LNCAP (cell line): ENCODE results near the gene BCL2.

Source experiments
- CTCF ChIP-seq: fragments of 450-650 bp; IDR thresholded peaks from 2 replicates; pipeline ENCODE4 v1.5.1; 2017; ENCODE audit warnings: mild to moderate bottlenecking

The BCL2 gene

DNA sequence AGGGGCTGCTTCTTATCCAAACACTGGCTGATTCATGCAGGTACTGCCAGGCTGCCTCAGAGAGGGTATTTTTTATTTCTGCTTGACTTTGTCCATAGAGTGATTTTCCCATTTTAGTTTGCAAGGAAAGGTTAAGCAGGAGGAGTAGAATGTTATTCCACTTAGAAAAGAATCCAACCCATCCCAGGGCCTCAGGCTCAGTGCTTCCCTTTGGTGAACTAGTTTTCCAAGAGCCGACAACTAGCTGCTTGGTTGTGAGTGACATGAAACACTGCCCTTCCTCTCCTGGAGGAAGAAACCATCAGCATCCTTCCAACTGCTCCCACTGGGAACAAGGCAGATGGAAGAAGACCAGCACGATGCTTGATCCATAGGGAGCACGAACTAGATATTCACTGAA lies 58.5 kb downstream of the BCL2 start:
- no peak for TF ChIP-seq CTCF

GRCh38 chr18:63260380-63260754 lies 59.2 kb downstream of the BCL2 start:
- TF ChIP-seq CTCF: no peak

- TF ChIP-seq CTCF: no peak
These were observed 59.8 kb downstream of the BCL2 start for GRCh38 chr18:63259567-63260379.

GRCh38 chr18:63258749-63259566 lies 60.6 kb downstream of the BCL2 start:
- TF ChIP-seq CTCF: no peak

- no peak for TF ChIP-seq CTCF
These were observed 62.1 kb downstream of the BCL2 start for GRCh38 chr18:63257453-63257852.

GRCh38 chr18:63255435-63255834 lies 64.1 kb downstream of the BCL2 start:
- no peak for TF ChIP-seq CTCF

- no peak for TF ChIP-seq CTCF
These were observed 64.7 kb downstream of the BCL2 start for GRCh38 chr18:63254716-63255399.
